Keratinocyte (primary cell): ENCODE results near the gene DPP10. TPM values are rescaled to one million over a fixed set of nuclear protein-coding genes. Genes with fewer than 3 reads are reported as not detected.

ENCODE experiments used
- DNase-seq: peaks from one replicate; pipeline ENCODE4 v3.0.0-alpha.2; 2011; ENCODE audit warnings: low read depth, missing footprints, low spot score
- FAIRE-seq: peaks from 2 replicates; lab custom pipeline; 2011; peaks lifted over from hg19 to GRCh38; lab: Jason Lieb, UNC
- H2AFZ ChIP-seq: 2 replicates; pipeline ENCODE4 v1.6.0; 2012; ENCODE audit warnings: low read length, control low read depth, inconsistent platforms; ENCODE audit not compliant: control insufficient read depth
- H3K27ac ChIP-seq: 2 replicates; pipeline ENCODE4 v1.5.1; 2011; ENCODE audit warnings: low read length; ENCODE audit not compliant: control insufficient read depth, insufficient read depth
- H3K27me3 ChIP-seq: 3 replicates; pipeline ENCODE4 v1.6.0; 2011; ENCODE audit warnings: low read length; ENCODE audit not compliant: control insufficient read depth, insufficient read depth; ENCODE audit errors: extremely low read depth
- H3K36me3 ChIP-seq, 2 experiments: 2 replicates in 1 of 2; 3 replicates in 1 of 2; pipeline ENCODE4 v1.5.1; 2011; ENCODE audit warnings: low read length in 2 of 2, mild to moderate bottlenecking in 1 of 2; ENCODE audit not compliant: control insufficient read depth in 2 of 2, insufficient read depth in 2 of 2; ENCODE audit errors: extremely low read depth in 1 of 2
- H3K4me1 ChIP-seq: 3 replicates; pipeline ENCODE4 v1.5.1; 2011; ENCODE audit warnings: low read length; ENCODE audit not compliant: control insufficient read depth, insufficient read depth; ENCODE audit errors: extremely low read depth
- H3K4me2 ChIP-seq: 3 replicates; pipeline ENCODE4 v1.6.0; 2011; ENCODE audit warnings: low read depth, low read length; ENCODE audit not compliant: control insufficient read depth, insufficient read depth; ENCODE audit errors: extremely low read depth
- H3K4me3 ChIP-seq, 3 experiments: fragments of 200-600 bp in 1 of 3; sonication (generic) in 1 of 3; 2 replicates in 2 of 3; 3 replicates in 1 of 3; pipeline ENCODE4 v1.5.1; 2011 to 2016; ENCODE audit warnings: low read length in 3 of 3, mild to moderate bottlenecking in 3 of 3, control low read depth in 2 of 3, inconsistent platforms in 1 of 3, low read depth in 1 of 3, mixed read lengths in 1 of 3, mixed run types in 1 of 3, moderate library complexity in 1 of 3; ENCODE audit not compliant: control insufficient read depth in 2 of 3, insufficient read depth in 2 of 3; ENCODE audit errors: extremely low read depth in 1 of 3
- H3K79me2 ChIP-seq: 2 replicates; pipeline ENCODE4 v1.6.0; 2012; ENCODE audit warnings: low read length; ENCODE audit not compliant: control insufficient read depth, insufficient read depth
- H3K9ac ChIP-seq: 3 replicates; pipeline ENCODE4 v1.6.0; 2011; ENCODE audit warnings: low read length; ENCODE audit not compliant: control insufficient read depth, insufficient read depth; ENCODE audit errors: extremely low read depth
- H3K9me1 ChIP-seq: 3 replicates; pipeline ENCODE4 v1.6.0; 2011; ENCODE audit warnings: low read length; ENCODE audit not compliant: control insufficient read depth, insufficient read depth; ENCODE audit errors: extremely low read depth
- H3K9me3 ChIP-seq: 2 replicates; pipeline ENCODE4 v1.5.1; 2012; ENCODE audit warnings: low read depth, low read length; ENCODE audit not compliant: control insufficient read depth
- H4K20me1 ChIP-seq: 3 replicates; pipeline ENCODE4 v1.6.0; 2011; ENCODE audit warnings: low read length; ENCODE audit not compliant: control insufficient read depth, insufficient read depth; ENCODE audit errors: extremely low read depth
- EZH2 ChIP-seq: IDR thresholded peaks from one replicate; pipeline ENCODE4 v1.6.1; 2012; ENCODE audit warnings: inconsistent platforms, mild to moderate bottlenecking, low read length, moderate library complexity
- dilution Hi-C: fragments of 300-500 bp; cut with MboI; formaldehyde crosslinking; loops from one replicate; pipeline ENCODE4 v1.7.0; 2020; ENCODE audit warnings: low sequenced_read_pairs; ENCODE audit not compliant: extremely low pct_ligation_motif_present
- polyA plus RNA-seq, 5 experiments: library from polyadenylated mRNA; depleted of rRNA in 3 of 5; stranded (reverse) in 3 of 5; stranded (forward) in 1 of 5; unstranded in 1 of 5; fragments of >200 nt; gene quantifications; 1 replicate in 1 of 5; 2 replicates in 3 of 5; 3 replicates in 1 of 5; pipeline versions ENCODE4 v1.2.1 to v1.2.3, GENCODE V29; 2011 to 2012; ENCODE audit warnings: missing spikeins in 2 of 5, low read depth in 1 of 5, low replicate concordance in 1 of 5
- TF ChIP-seq, protein P1 (sequence below), 3 experiments: IDR thresholded peaks in 1 of 3; conservative IDR thresholded peaks in 1 of 3; optimal IDR thresholded peaks in 1 of 3; 2 replicates in 2 of 3; 3 replicates in 1 of 3; pipeline versions ENCODE3 to v1.5.1; 2011; ENCODE audit warnings: low read length in 3 of 3, mild to moderate bottlenecking in 3 of 3, moderate library complexity in 2 of 3, control low read depth in 1 of 3, inconsistent platforms in 1 of 3; ENCODE audit not compliant: insufficient read depth in 2 of 3; ENCODE audit errors: extremely low read depth in 1 of 3

Gene DPP10
- polyA plus RNA-seq, 1 donor (not counting 4 experiments of a cell fraction or from before 2014, with no cell fraction given), result not detected

DNA sequence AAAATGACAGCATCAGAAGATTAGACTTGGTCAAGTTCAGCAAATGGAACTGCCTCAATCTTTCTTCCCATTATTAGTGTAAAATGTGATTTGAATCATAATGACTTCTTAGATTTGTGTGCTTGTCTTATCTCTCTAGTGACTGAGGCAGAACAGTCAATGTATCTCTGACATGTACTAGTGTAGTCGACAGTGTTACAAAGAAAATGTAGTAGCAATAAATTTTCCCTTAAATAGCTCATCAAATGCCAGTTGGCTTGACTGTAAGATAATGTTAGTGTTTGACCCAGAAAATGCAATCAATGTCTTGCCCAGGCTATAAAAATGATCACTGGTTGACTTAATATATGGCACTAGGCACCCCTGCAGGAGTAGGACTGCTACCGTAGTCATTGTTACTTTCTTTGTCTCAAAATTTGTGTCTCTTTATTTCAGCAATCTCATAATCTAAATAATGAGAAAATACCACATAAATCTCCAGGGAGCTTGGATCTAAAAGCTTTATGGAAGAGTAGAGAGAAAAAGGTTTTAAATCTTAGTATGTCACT is 1336.7 kb downstream of the DPP10 start:
- DNase-seq, result no peak
- Histone ChIP-seq H3K27me3 (no peaks in the 10 kb centered on the region), H3K27ac (no peak overlapping the region), H4K20me1 (no peaks in the 10 kb centered on the region), H3K36me3 (no peaks in the 10 kb centered on the region), H3K4me3 (no peak overlapping the region), H2AFZ (no peak overlapping the region), H3K4me2 (no peak overlapping the region), H3K9me3 (no peaks in the 10 kb centered on the region), H3K9ac (no peak overlapping the region), H3K4me1 (no peaks in the 10 kb centered on the region), H3K9me1 (no peaks in the 10 kb centered on the region), H3K79me2 (no peaks in the 10 kb centered on the region)
- no peak for FAIRE-seq
- TF ChIP-seq, protein P1, sequence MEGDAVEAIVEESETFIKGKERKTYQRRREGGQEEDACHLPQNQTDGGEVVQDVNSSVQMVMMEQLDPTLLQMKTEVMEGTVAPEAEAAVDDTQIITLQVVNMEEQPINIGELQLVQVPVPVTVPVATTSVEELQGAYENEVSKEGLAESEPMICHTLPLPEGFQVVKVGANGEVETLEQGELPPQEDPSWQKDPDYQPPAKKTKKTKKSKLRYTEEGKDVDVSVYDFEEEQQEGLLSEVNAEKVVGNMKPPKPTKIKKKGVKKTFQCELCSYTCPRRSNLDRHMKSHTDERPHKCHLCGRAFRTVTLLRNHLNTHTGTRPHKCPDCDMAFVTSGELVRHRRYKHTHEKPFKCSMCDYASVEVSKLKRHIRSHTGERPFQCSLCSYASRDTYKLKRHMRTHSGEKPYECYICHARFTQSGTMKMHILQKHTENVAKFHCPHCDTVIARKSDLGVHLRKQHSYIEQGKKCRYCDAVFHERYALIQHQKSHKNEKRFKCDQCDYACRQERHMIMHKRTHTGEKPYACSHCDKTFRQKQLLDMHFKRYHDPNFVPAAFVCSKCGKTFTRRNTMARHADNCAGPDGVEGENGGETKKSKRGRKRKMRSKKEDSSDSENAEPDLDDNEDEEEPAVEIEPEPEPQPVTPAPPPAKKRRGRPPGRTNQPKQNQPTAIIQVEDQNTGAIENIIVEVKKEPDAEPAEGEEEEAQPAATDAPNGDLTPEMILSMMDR (optimal IDR thresholded peaks at IDR 0.05 in 1 of 3, IDR thresholded peaks at IDR 0.05 in 1 of 3, conservative IDR thresholded peaks at IDR 0.05 in 1 of 3; ENCODE audit: extremely low read depth in 1 of 3, insufficient read depth in 2 of 3, low read length in 3 of 3), result no peak
- TF ChIP-seq EZH2, result no peak
- dilution Hi-C loops, result no loop called here

DNA sequence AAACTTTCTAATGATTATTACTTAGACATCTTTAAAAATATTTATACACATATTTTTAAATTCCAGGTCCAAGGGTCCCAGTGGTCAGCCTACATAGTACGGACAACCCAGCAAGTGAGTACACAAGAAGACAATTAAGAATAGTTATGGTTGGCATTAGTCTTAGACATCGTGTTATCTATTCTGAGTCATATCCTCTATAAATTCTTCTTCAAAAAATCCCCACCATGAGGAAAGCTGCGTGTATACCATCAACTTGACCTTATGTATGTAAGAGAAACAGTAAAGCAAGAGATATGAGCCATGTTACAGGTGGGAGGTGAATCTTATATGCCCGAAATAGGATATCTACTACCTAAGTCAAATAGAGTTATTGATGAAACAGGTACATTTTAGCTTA is 1339.8 kb downstream of the DPP10 start:
- H3K4me3 ChIP-seq, result no peak overlapping the region
- H3K27ac ChIP-seq, result no peak overlapping the region
- TF ChIP-seq EZH2, result no peak
- TF ChIP-seq, protein P1 (optimal IDR thresholded peaks at IDR 0.05 in 1 of 3, IDR thresholded peaks at IDR 0.05 in 1 of 3, conservative IDR thresholded peaks at IDR 0.05 in 1 of 3; ENCODE audit: extremely low read depth in 1 of 3, insufficient read depth in 2 of 3, low read length in 3 of 3), result no peak
- H3K9me1 ChIP-seq, result no peaks in the 10 kb centered on the region
- FAIRE-seq, result no peak
- no peaks in the 10 kb centered on the region for H3K4me1 ChIP-seq
- H3K36me3 ChIP-seq, result no peaks in the 10 kb centered on the region
- H3K27me3 ChIP-seq, result no peaks in the 10 kb centered on the region
- H3K4me2 ChIP-seq, result no peak overlapping the region
- no peaks in the 10 kb centered on the region for H4K20me1 ChIP-seq
- dilution Hi-C loops, result no loop called here
- H3K9me3 ChIP-seq, result no peaks in the 10 kb centered on the region
- no peak overlapping the region for H3K9ac ChIP-seq
- no peaks in the 10 kb centered on the region for H3K79me2 ChIP-seq
- DNase-seq, result no peak
- H2AFZ ChIP-seq, result no peak overlapping the region
